ENCODE measurements around the gene MYRIP.

- TF ChIP-seq CTCF (IDR thresholded peaks at IDR 0.05) (no peak), RAD21 (IDR thresholded peaks at IDR 0.05; ENCODE audit: low read length) (no peak), GABPA (IDR thresholded peaks at IDR 0.05; ENCODE audit: low read depth) (no peak), FOXM1 (IDR thresholded peaks at IDR 0.05; ENCODE audit: low read depth) (no peak)
These were observed 72.7 kb downstream of the MYRIP start for GRCh38 chr3:39882111-39882510.

All from SK-N-SH (cell line).